NT2/D1 (cell line): ENCODE results near the gene HMGN1.
"Not testable (repeated sequence)": the region's sequence is repeated elsewhere in the genome, so short reads cannot be mapped to it uniquely, and the experiment has no call there.

Source experiments
- DNase-seq: peaks from one replicate; pipeline ENCODE4 v3.0.0-alpha.2; 2011; ENCODE audit warnings: low read depth, low spot score
- H3K27me3 ChIP-seq: 2 replicates; pipeline ENCODE4 v1.6.0; 2011; ENCODE audit warnings: mild to moderate bottlenecking; ENCODE audit not compliant: insufficient read length, insufficient read depth
- H3K36me3 ChIP-seq: 2 replicates; pipeline ENCODE4 v1.6.1; 2011; ENCODE audit warnings: mild to moderate bottlenecking, low read length, mixed read lengths; ENCODE audit not compliant: insufficient read depth, insufficient read length
- H3K4me1 ChIP-seq: 2 replicates; pipeline ENCODE4 v1.5.1; 2011; ENCODE audit not compliant: insufficient read depth, insufficient read length
- H3K4me3 ChIP-seq: 2 replicates; pipeline ENCODE4 v1.5.1; 2011; ENCODE audit warnings: low read depth; ENCODE audit not compliant: insufficient read length
- H3K9ac ChIP-seq: 2 replicates; pipeline ENCODE4 v1.6.0; 2011; ENCODE audit warnings: low read depth; ENCODE audit not compliant: insufficient read length
- H3K9me3 ChIP-seq: 2 replicates; pipeline ENCODE4 v1.5.1; 2011; ENCODE audit warnings: mild to moderate bottlenecking, low read length; ENCODE audit not compliant: insufficient read depth
- SUZ12 ChIP-seq: IDR thresholded peaks from 2 replicates; pipeline ENCODE4 v1.6.1; 2011; ENCODE audit not compliant: insufficient read length, insufficient read depth; ENCODE audit errors: extremely low read depth
- YY1 ChIP-seq: IDR thresholded peaks from 2 replicates; pipeline ENCODE4 v1.6.1; 2011; ENCODE audit not compliant: insufficient read length, insufficient read depth
- ZNF274 ChIP-seq: IDR thresholded peaks from 2 replicates; pipeline ENCODE4 v1.6.1; 2011; ENCODE audit warnings: mild to moderate bottlenecking, low read depth, low read length

Gene HMGN1

DNA sequence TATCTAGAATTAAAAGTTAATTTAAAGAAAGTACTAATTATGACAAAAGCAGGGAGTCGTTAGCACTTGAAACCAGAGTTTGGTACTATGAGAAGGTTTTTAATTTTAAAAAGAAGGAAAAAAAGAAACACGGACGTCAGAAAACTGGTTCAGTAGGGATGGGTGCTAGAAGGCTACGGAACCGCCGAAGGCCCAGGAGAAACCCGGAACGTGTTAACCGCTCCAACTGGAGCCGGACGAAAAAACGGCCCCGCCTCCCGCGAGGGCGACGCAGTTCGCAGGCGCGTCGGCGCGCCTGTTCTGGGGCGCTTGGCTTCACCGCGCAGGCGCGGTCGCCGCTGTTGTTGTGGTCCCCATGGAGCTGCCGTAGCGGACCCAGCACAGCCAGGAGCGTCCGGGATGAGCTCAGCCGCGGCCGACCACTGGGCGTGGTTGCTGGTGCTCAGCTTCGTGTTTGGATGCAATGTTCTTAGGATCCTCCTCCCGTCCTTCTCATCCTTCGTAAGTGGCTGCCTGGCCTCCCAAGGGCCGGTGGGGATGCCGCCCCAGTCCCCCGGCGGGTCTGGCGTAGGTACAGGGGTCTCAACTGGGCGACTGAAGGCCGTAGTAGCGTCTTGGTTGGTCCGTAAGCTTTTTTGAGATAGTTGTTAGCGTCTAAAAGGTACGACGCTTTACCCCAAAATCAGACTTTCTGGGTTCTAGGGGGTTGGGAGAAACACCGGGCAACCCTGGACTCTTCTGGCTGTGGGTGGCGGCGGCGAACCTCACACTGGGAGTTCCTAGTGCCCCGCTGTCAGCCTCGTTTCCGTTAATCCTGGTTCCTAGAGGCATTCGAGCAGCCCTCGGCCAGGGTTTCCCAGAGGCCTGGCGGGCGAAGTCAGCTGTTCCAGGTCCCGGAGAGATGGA is 31.4 kb upstream of the HMGN1 start:
- Histone ChIP-seq H3K4me1 (peaks cover 3% of the 10 kb centered on the region), H3K4me3 (peak overlapping the region; percentile 91), H3K27me3 (no peaks in the 10 kb centered on the region), H3K36me3 (peaks cover 10% of the 10 kb centered on the region), H3K9ac (peak overlapping the region; percentile 91), H3K9me3 (no peaks in the 10 kb centered on the region)
- DNase-seq, result peak; percentile 99
- TF ChIP-seq YY1, result no peak
- TF ChIP-seq ZNF274, result no peak
- TF ChIP-seq SUZ12, result no peak

DNA sequence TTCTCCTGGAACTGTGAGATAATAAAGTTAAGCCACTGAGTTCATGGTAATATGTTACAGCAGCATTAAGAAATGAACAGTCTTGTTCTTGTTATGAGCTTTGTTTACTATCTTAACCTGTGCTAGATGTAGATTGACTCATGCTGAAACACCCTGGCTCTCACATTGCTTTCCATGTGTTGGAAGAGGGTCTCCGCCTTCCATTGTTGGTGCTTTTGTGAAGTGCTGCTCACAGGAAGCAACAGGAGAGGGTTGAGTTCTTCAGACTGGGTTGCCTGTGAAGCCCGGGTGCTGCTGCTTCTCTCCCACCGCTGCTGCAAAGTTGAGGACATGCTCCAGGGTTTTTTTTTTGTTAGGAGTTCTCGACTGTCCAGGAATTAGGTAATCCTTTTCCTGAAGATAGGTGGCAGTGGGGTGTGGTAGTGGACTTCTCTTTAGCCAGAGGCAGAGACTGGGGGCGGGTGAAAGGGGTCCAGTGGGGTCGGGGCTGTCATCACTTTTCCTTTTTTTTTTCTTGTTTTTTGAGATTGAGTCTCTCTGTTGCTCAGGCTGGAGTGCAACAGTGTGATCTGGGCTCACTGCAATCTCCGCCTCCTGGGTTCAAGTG is 28.7 kb upstream of the HMGN1 start:
- H3K9ac ChIP-seq, result peak overlapping the region; percentile 21

DNA sequence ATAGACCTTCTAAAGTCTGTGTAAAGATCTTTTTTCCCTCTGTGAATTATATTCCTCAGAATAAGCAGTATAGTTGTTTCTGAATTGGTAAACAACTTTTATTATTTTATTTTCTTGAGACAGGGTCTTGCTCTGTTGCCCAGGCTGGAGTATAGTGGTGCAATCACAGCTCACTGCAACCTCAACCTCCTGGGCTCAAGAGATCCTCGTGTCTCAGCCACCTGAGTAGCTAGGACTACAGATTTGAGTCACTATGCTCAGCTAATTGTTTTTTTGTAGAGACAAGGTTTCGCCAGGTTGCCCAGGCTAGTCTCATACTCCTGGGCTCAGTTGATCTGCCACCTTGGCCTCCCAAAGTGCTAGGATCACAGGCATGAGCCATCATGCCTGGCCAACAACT is 26.6 kb upstream of the HMGN1 start:
- no peaks in the 10 kb centered on the region for H3K27me3 ChIP-seq
- no peaks in the 10 kb centered on the region for H3K36me3 ChIP-seq
- no peak overlapping the region for H3K9ac ChIP-seq
- H3K9me3 ChIP-seq, result no peaks in the 10 kb centered on the region
- TF ChIP-seq ZNF274 (no peak), YY1 (no peak), SUZ12 (no peak)
- DNase-seq, result no peak
- no peak overlapping the region for H3K4me3 ChIP-seq
- peaks cover 5% of the 10 kb centered on the region for H3K4me1 ChIP-seq

More for the DNA sequence above, 28.7 kb upstream of the HMGN1 start:
- Histone ChIP-seq H3K4me3 (no peak overlapping the region), H3K36me3 (peaks cover 7% of the 10 kb centered on the region), H3K9me3 (no peaks in the 10 kb centered on the region), H3K27me3 (no peaks in the 10 kb centered on the region), H3K4me1 (peaks cover 2% of the 10 kb centered on the region)
- peak; percentile 67 for DNase-seq
- TF ChIP-seq YY1 (no peak), SUZ12 (no peak), ZNF274 (no peak)

DNA sequence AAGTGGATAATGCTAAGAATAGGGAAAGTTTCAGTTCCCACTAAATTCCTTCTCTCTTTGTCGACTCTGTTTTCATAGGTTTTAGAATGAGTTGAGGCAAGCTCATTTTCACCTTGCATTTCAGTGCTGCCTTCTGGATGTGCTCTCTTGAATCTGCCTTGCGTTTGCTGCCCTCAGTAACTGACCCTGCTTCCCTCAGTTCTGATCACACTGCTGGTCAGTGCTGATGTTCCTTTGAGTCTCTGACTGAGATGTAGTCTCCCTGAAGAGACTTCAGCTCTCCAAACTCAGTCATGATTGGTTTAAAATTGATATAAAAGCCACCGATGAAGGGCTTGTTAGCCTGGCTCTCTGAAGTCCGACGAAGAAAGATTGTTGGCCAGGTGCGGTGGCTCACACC is 25.2 kb upstream of the HMGN1 start:
- peak overlapping the region; percentile 4 for H3K9ac ChIP-seq
- DNase-seq, result no peak
- TF ChIP-seq ZNF274 (no peak), YY1 (no peak), SUZ12 (no peak)
- H3K9me3 ChIP-seq, result no peaks in the 10 kb centered on the region
- H3K4me1 ChIP-seq, result peaks cover 8% of the 10 kb centered on the region
- no peaks in the 10 kb centered on the region for H3K36me3 ChIP-seq
- no peak overlapping the region for H3K4me3 ChIP-seq
- H3K27me3 ChIP-seq, result no peaks in the 10 kb centered on the region

DNA sequence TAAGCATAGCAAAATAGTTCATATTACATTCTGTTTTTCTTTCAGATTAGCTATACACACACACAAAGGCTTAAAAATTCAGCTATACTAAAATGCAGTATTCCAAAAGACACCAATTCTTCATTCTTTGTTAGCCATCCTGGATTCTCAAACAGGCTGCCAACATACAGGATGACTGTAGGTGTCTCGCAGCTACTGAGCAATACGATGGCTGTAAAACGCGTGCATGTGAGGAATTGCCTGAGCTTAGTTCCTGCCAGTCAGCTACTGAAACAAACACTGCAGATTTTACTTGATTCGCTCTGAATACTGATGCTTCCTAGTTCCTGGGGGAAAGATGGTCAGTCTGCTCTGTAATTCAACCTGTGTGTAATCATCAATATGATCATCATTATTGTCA is 24.7 kb upstream of the HMGN1 start:
- Histone ChIP-seq H3K27me3 (no peaks in the 10 kb centered on the region), H3K36me3 (no peaks in the 10 kb centered on the region), H3K4me3 (no peak overlapping the region), H3K4me1 (peaks cover 8% of the 10 kb centered on the region), H3K9ac (peak overlapping the region; percentile 4), H3K9me3 (no peaks in the 10 kb centered on the region)
- DNase-seq, result no peak
- TF ChIP-seq ZNF274 (no peak), YY1 (no peak), SUZ12 (no peak)

DNA sequence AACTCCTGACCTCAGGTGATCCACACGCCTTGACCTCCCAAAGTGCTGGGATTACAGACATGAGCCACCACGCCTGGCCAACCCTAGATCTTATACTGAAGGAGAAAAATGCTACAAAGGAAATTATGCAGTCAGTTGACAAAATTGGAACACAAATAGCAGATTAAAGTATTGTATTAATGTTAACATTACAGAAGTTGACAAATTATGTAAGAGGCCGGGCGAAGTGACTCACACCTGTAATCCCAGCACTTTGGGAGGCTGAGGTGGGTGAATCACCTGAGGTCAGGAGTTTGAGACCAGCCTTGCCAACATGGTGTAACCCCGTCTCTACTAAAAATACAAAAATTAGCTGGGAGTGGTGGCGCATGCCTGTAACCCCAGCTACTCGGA is 21.0 kb upstream of the HMGN1 start:
- H3K9me3 ChIP-seq, H3K36me3 ChIP-seq, DNase-seq, H3K4me1 ChIP-seq, H3K9ac ChIP-seq, H3K27me3 ChIP-seq, H3K4me3 ChIP-seq: not testable (repeated sequence)

DNA sequence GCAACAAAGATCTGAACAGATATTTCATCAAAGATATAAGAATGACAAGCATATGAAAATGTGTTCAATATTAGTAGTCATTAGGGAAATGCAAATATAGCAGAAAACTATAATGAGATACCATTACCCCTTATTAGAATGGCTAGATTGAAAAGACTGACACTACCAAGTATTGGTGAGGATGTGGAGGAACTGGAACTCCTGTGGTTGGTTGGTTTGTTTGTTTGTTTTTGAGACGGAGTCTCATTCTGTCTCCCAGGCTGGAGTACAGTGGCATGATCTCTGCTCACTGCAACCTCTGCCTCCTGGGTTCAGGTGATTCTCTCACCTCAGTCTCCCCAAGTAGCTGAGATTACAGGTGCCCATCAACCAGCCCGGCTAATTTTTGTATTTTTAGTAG is 18.9 kb upstream of the HMGN1 start:
- Histone ChIP-seq H3K4me1 (peaks cover 5% of the 10 kb centered on the region), H3K9me3 (no peaks in the 10 kb centered on the region), H3K36me3 (no peaks in the 10 kb centered on the region), H3K9ac (no peak overlapping the region), H3K4me3 (no peak overlapping the region), H3K27me3 (no peaks in the 10 kb centered on the region)
- no peak for TF ChIP-seq YY1
- TF ChIP-seq ZNF274, result no peak
- no peak for TF ChIP-seq SUZ12
- no peak for DNase-seq
